ENCODE results near the gene RC3H1.
"Not testable (repeated sequence)": the region's sequence is repeated elsewhere in the genome, so short reads cannot be mapped to it uniquely, and the experiment has no call there.

The RC3H1 gene

GRCh38 chr1:174022080-174022975 lies at the start of gene RC3H1:
Gene RC3H1 (minus strand): TSS chr1:174022357. CDS start chr1:173992985, 29,372 bp downstream.
- peak; percentile 96 for DNase-seq

GRCh38 chr1:174070614-174071013 lies 48.5 kb upstream of the RC3H1 start:
- no peak for DNase-seq

GRCh38 chr1:174068000-174068399 lies 45.8 kb upstream of the RC3H1 start:
- no peak for DNase-seq

- DNase-seq = no peak
Measured at GRCh38 chr1:174060090-174060489, 37.9 kb upstream of the RC3H1 start.

- no peak for DNase-seq
Measured at GRCh38 chr1:174058624-174059023, 36.5 kb upstream of the RC3H1 start.

GRCh38 chr1:174056609-174057008 lies 34.5 kb upstream of the RC3H1 start:
- DNase-seq = not testable (repeated sequence)

GRCh38 chr1:174055797-174056196 lies 33.6 kb upstream of the RC3H1 start:
- DNase-seq = not testable (repeated sequence)

- DNase-seq = no peak
Measured at GRCh38 chr1:174053826-174054225, 31.7 kb upstream of the RC3H1 start.

- DNase-seq = peak; percentile 18
Measured at GRCh38 chr1:174052621-174053020, 30.5 kb upstream of the RC3H1 start.

- peak; percentile 84 for DNase-seq
Measured at GRCh38 chr1:174051956-174052355, 29.8 kb upstream of the RC3H1 start.

- no peak for DNase-seq
Measured at GRCh38 chr1:174049514-174049913, 27.4 kb upstream of the RC3H1 start.

GRCh38 chr1:174044418-174045222 lies 22.5 kb upstream of the RC3H1 start:
- no peak for DNase-seq

- not testable (repeated sequence) for DNase-seq
Measured at GRCh38 chr1:174042509-174042908, 20.4 kb upstream of the RC3H1 start.

- DNase-seq = no peak
Measured at GRCh38 chr1:174041369-174041768, 19.2 kb upstream of the RC3H1 start.

GRCh38 chr1:174040387-174040786 lies 18.2 kb upstream of the RC3H1 start:
- no peak for DNase-seq

GRCh38 chr1:174039027-174039426 lies 16.9 kb upstream of the RC3H1 start:
- DNase-seq = no peak

- no peak for DNase-seq
Measured at GRCh38 chr1:174036798-174037197, 14.6 kb upstream of the RC3H1 start.

GRCh38 chr1:174036204-174036603 lies 14.0 kb upstream of the RC3H1 start:
- no peak for DNase-seq

GRCh38 chr1:174032671-174033222 lies 10.6 kb upstream of the RC3H1 start:
- no peak for DNase-seq

- no peak for DNase-seq
Measured at GRCh38 chr1:174031099-174031498, 8.9 kb upstream of the RC3H1 start.

- no peak for DNase-seq
Measured at GRCh38 chr1:174028495-174028894, 6.3 kb upstream of the RC3H1 start.

- peak; percentile 33 for DNase-seq
Measured at GRCh38 chr1:174023440-174023839, 1.3 kb upstream of the RC3H1 start.

- DNase-seq = no peak
Measured at GRCh38 chr1:174022976-174023277, 770 bp upstream of the RC3H1 start.

- DNase-seq = peak; percentile 65
Measured at GRCh38 chr1:174021591-174022079, 522 bp downstream of the RC3H1 start.

Data from midbrain (tissue), 1 donor.